Spleen (tissue), 11 donors: ENCODE results near the gene ZNF2. TPM values are rescaled to one million over a fixed set of nuclear protein-coding genes. Genes with fewer than 3 reads are reported as not detected.

ENCODE experiments used
- DNase-seq: peaks from one replicate; pipeline ENCODE4 v3.0.0-alpha.2; 2020
- H3K27ac ChIP-seq, 8 donors: fragments of 200-600 bp; sonication (generic) in 7 of 8; 1 replicate in 4 of 8; 2 replicates in 4 of 8; pipeline versions ENCODE4 v1.5.0 to v1.8.0; 2016 to 2021; ENCODE audit warnings: inconsistent platforms in 4 of 8, mild to moderate bottlenecking in 4 of 8, moderate library complexity in 1 of 8
- H3K27me3 ChIP-seq, 7 donors: fragments of 200-600 bp; sonication (generic) in 6 of 7; replicated peaks in 1 of 7; 1 replicate in 4 of 7; 2 replicates in 3 of 7; pipeline versions ENCODE4 v1.5.0 to v1.8.0; 2016 to 2021; ENCODE audit warnings: inconsistent platforms in 3 of 7, mild to moderate bottlenecking in 1 of 7
- H3K36me3 ChIP-seq, 6 donors: fragments of 200-600 bp; sonication (generic) in 5 of 6; 1 replicate in 4 of 6; 2 replicates in 2 of 6; pipeline versions ENCODE4 v1.5.0 to v1.8.0; 2016 to 2021; ENCODE audit warnings: inconsistent platforms in 2 of 6
- H3K4me1 ChIP-seq, 6 donors: fragments of 200-600 bp; sonication (generic) in 5 of 6; 1 replicate in 3 of 6; 2 replicates in 3 of 6; pipeline versions ENCODE4 v1.5.0 to v1.8.0; 2016 to 2021; ENCODE audit warnings: inconsistent platforms in 3 of 6
- H3K4me3 ChIP-seq, 8 donors: fragments of 200-600 bp; sonication (generic) in 7 of 8; 1 replicate in 4 of 8; 2 replicates in 4 of 8; pipeline versions ENCODE4 v1.5.0 to v1.8.0; 2016 to 2021; ENCODE audit warnings: inconsistent platforms in 4 of 8, mild to moderate bottlenecking in 4 of 8, moderate library complexity in 2 of 8
- H3K9me3 ChIP-seq, 8 donors: fragments of 200-600 bp; sonication (generic) in 7 of 8; 1 replicate in 4 of 8; 2 replicates in 4 of 8; pipeline versions ENCODE4 v1.5.0 to v1.8.0; 2016 to 2021; ENCODE audit warnings: inconsistent platforms in 4 of 8
- CTCF ChIP-seq, 11 experiments: fragments of 200-600 bp in 7 of 11; fragments of 450-650 bp in 4 of 11; sonication (generic) in 4 of 11; IDR thresholded peaks in 8 of 11; conservative IDR thresholded peaks in 3 of 11; 1 replicate in 7 of 11; 2 replicates in 4 of 11; pipeline versions ENCODE4 v1.4.0 to v1.8.0; 2016 to 2021; ENCODE audit warnings: antibody characterized with exemption in 11 of 11, inconsistent platforms in 4 of 11, mild to moderate bottlenecking in 1 of 11
- POLR2A ChIP-seq, 3 donors: fragments of 450-650 bp; IDR thresholded peaks; one replicate each; pipeline ENCODE4 v1.5.1; 2017; ENCODE audit warnings: antibody characterized with exemption in 3 of 3, mild to moderate bottlenecking in 1 of 3
- POLR2AphosphoS5 ChIP-seq, 3 donors: sonication (generic); formaldehyde crosslinking; IDR thresholded peaks; one replicate each; pipeline ENCODE4 v1.5.1; 2017; ENCODE audit warnings: antibody characterized with exemption in 3 of 3
- WGBS, 5 donors: extraction: QIAGEN DNeasy Blood & Tissue Kit in 3 of 5; methylation state at CpG; one replicate each; pipeline versions ENCODE4 v1.1.5 to v1.1.7; 2013 to 2018; 5-methylcytosine and 5-hydroxymethylcytosine counted together
- intact Hi-C: fragments of 100-400 bp; cut with DNase I; formaldehyde crosslinking; loops from one replicate; pipeline ENCODE4 v1.15.0; 2023; ENCODE audit warnings: low total_unique reads
- polyA plus RNA-seq, 3 donors: library from polyadenylated mRNA; stranded (reverse); fragments of 200-250 nt; gene quantifications; one replicate each; pipeline ENCODE4 v1.2.1, GENCODE V29; 2013
- total RNA-seq, 7 donors: library from RNA; depleted of rRNA in 3 of 7; stranded (reverse); fragments of >200 nt in 3 of 7; fragmentation: NEBNext Ultra II Directional in 4 of 7; extraction: Animal tissue kit (Norgen Biotek cat#: 25700) in 4 of 7; gene quantifications; one replicate each; pipeline versions ENCODE4 v1.1.0 to v1.2.1, GENCODE V29; 2016 to 2021
- donor health status: healthy with polysubstance abuse.
- donor health status: DM: no; HTN: no; CAD: no; lungs with moderate emphysema.
- donor health status: DM: no; HTN: no; CAD: no.
- donor health status: Bipolar disorder and iron deficiency.
- donor health status: healthy.
- donor health status: DM: no; HTN: no; CAD: no.
- donor health status: DM: yes; HTN: yes; CAD: no.

The ZNF2 gene
- total and polyA plus RNA-seq, 10 donors: 1.5 to 8.3 (median 5.0) TPM

GRCh38 chr2:95165030-95165370 is 609 bp upstream of the ZNF2 start:
- Histone ChIP-seq H3K36me3 (no peaks in the 10 kb centered on the region), H3K27me3 (no peaks in the 10 kb centered on the region), H3K4me1 (peaks cover 14 to 37% (median 29%) of the 10 kb centered on the region in 6 donors), H3K27ac (peak overlapping the region; percentile 86 to 95 (median 92)), H3K4me3 (peak overlapping the region; percentile 68 to 92 (median 83)), H3K9me3 (no peaks in the 10 kb centered on the region)
- no peak for TF ChIP-seq CTCF (IDR thresholded peaks at IDR 0.05 in 8 of 11, conservative IDR thresholded peaks at IDR 0.05 in 3 of 11)
- TF ChIP-seq POLR2AphosphoS5 (IDR thresholded peaks at IDR 0.05): no peak
- TF ChIP-seq POLR2A (IDR thresholded peaks at IDR 0.05): no peak
- 0 to 3% (median 2%) methylated on average over 9 of the region's 9 CpGs for WGBS, 5 donors
- no peak for DNase-seq
- intact Hi-C loops: loop anchor here (5.0 kb wide), 1 partner anchor 43 kb away; the partner anchor contains the start of gene MRPS5

- Histone ChIP-seq H3K36me3 (no peaks in the 10 kb centered on the region), H3K27ac (peak overlapping the region; percentile 86 to 95 (median 92)), H3K4me3 (peak overlapping the region; percentile 68 to 92 (median 83)), H3K4me1 (peaks cover 14 to 30% (median 24%) of the 10 kb centered on the region in 6 donors), H3K27me3 (no peaks in the 10 kb centered on the region), H3K9me3 (no peaks in the 10 kb centered on the region)
- intact Hi-C loops: loop anchor here (5.0 kb wide), 1 partner anchor 44 kb away; the partner anchor contains the start of gene MRPS5
- TF ChIP-seq CTCF (IDR thresholded peaks at IDR 0.05 in 8 of 11, conservative IDR thresholded peaks at IDR 0.05 in 3 of 11) (no peak), POLR2AphosphoS5 (IDR thresholded peaks at IDR 0.05) (no peak), POLR2A (IDR thresholded peaks at IDR 0.05) (no peak)
- 9 to 15% (median 10%) methylated on average over 16 of the region's 16 CpGs for WGBS, 5 donors
- DNase-seq: no peak
Measured at GRCh38 chr2:95166065-95166763, 605 bp downstream of the ZNF2 start.

GRCh38 chr2:95171902-95172301 is 6.3 kb downstream of the ZNF2 start:
- Histone ChIP-seq H3K27me3 (no peaks in the 10 kb centered on the region), H3K4me1 (peaks cover 0 to 2% (median under 1%) of the 10 kb centered on the region in 6 donors), H3K27ac (no peak overlapping the region), H3K4me3 (no peak overlapping the region), H3K9me3 (peaks cover 0 to 5% (median 0%) of the 10 kb centered on the region in 8 donors), H3K36me3 (peaks cover 0 to 14% (median under 1%) of the 10 kb centered on the region in 6 donors)
- WGBS, 5 donors: 75 to 88% (median 81%) methylated on average over 7 of the region's 7 CpGs
- TF ChIP-seq CTCF (IDR thresholded peaks at IDR 0.05 in 8 of 11, conservative IDR thresholded peaks at IDR 0.05 in 3 of 11) (no peak), POLR2A (IDR thresholded peaks at IDR 0.05) (no peak), POLR2AphosphoS5 (IDR thresholded peaks at IDR 0.05) (no peak)
- intact Hi-C loops: no loop called here
- DNase-seq: no peak

- WGBS, 5 donors: 83 to 93% (median 88%) methylated on average over 2 of the region's 2 CpGs
Measured at GRCh38 chr2:95174031-95174542, 8.5 kb downstream of the ZNF2 start.

More at GRCh38 chr2:95174031-95174542, 8.5 kb downstream of the ZNF2 start:
- no peak overlapping the region for H3K27ac ChIP-seq
- no peaks in the 10 kb centered on the region for H3K4me1 ChIP-seq
- intact Hi-C loops: no loop called here
- H3K36me3 ChIP-seq: peaks cover 0 to 36% (median 18%) of the 10 kb centered on the region in 6 donors
- DNase-seq: no peak
- no peaks in the 10 kb centered on the region for H3K27me3 ChIP-seq
- TF ChIP-seq CTCF (IDR thresholded peaks at IDR 0.05 in 8 of 11, conservative IDR thresholded peaks at IDR 0.05 in 3 of 11) (no peak), POLR2AphosphoS5 (IDR thresholded peaks at IDR 0.05) (no peak), POLR2A (IDR thresholded peaks at IDR 0.05) (no peak)
- H3K4me3 ChIP-seq: no peak overlapping the region
- H3K9me3 ChIP-seq: peaks cover 0 to 5% (median 0%) of the 10 kb centered on the region in 8 donors
